K562 (cell line): ENCODE measurements around the gene GRAMD2A. TPM values are rescaled to one million over a fixed set of nuclear protein-coding genes. Genes with fewer than 3 reads are reported as not detected.

ENCODE experiments used
- CBX5 ChIP-seq: IDR thresholded peaks from 2 replicates; pipeline ENCODE4 v1.6.1; 2014; ENCODE audit warnings: low read depth, borderline replicate concordance
- ETV1 ChIP-seq: fragments of 450-650 bp; conservative IDR thresholded peaks from 2 replicates; pipeline ENCODE4 v1.6.1; 2016; ENCODE audit warnings: missing genetic modification characterization, control low read depth, low read depth, missing compliant biosample characterization
- FOXK2 ChIP-seq, 2 experiments: fragments of 450-650 bp; IDR thresholded peaks in 1 of 2; conservative IDR thresholded peaks in 1 of 2; 2 replicates each; pipeline ENCODE4 v1.6.1; 2016; ENCODE audit warnings: low read depth in 2 of 2, mild to moderate bottlenecking in 1 of 2
- FOXP1 ChIP-seq: sonication (generic); formaldehyde crosslinking; IDR thresholded peaks from 2 replicates; pipeline ENCODE4 v1.8.0; 2022; ENCODE audit warnings: mild to moderate bottlenecking, missing genetic modification reagents
- GABPB1 ChIP-seq: sonication (generic); formaldehyde crosslinking; IDR thresholded peaks from 2 replicates; pipeline ENCODE4 v1.8.0; 2022; ENCODE audit warnings: mild to moderate bottlenecking, missing genetic modification reagents
- GTF2F1 ChIP-seq: IDR thresholded peaks from 2 replicates; pipeline ENCODE4 v1.6.1; 2011; ENCODE audit warnings: low read depth, low read length, improper control_type of control experiment
- HDAC6 ChIP-seq: IDR thresholded peaks from 2 replicates; pipeline ENCODE4 v1.6.1; 2012; ENCODE audit warnings: low read depth, mild to moderate bottlenecking, control low read depth, inconsistent platforms, low read length, moderate library complexity
- HDAC8 ChIP-seq: fragments of 450-650 bp; IDR thresholded peaks from 2 replicates; pipeline ENCODE4 v1.6.1; 2016; ENCODE audit warnings: mild to moderate bottlenecking, missing genetic modification characterization, moderate library complexity, missing compliant biosample characterization
- HMG20A ChIP-seq: fragments of 450-650 bp; formaldehyde crosslinking; conservative IDR thresholded peaks from 2 replicates; pipeline ENCODE4 v1.4.0; 2020; ENCODE audit warnings: mild to moderate bottlenecking, mixed read lengths
- MCM2 ChIP-seq: fragments of 450-650 bp; IDR thresholded peaks from 2 replicates; pipeline ENCODE4 v1.6.1; 2017; ENCODE audit warnings: low read depth, mild to moderate bottlenecking
- MED1 ChIP-seq: sonication (generic); formaldehyde crosslinking; IDR thresholded peaks from 2 replicates; pipeline ENCODE4 v1.8.1; 2023; ENCODE audit warnings: missing genetic modification reagents, borderline replicate concordance
- MYC ChIP-seq, 2 experiments: fragments of 250-450 bp in 1 of 2; sonication (Bioruptor Pico) in 1 of 2; IDR thresholded peaks; 2 replicates each; pipeline versions ENCODE4 v1.5.1 to v1.6.1; 2012 to 2021; ENCODE audit warnings: low read depth in 2 of 2, borderline replicate concordance in 1 of 2, improper control_type of control experiment in 1 of 2, low read length in 1 of 2, mild to moderate bottlenecking in 1 of 2, moderate library complexity in 1 of 2
- NFIC ChIP-seq: fragments of 450-650 bp; IDR thresholded peaks from 2 replicates; pipeline ENCODE4 v1.6.1; 2017; ENCODE audit warnings: mild to moderate bottlenecking, inconsistent platforms
- NR2C2 ChIP-seq, 2 experiments: fragments of 200-800 bp in 1 of 2; sonication (Bioruptor generic) in 1 of 2; sonication (generic) in 1 of 2; formaldehyde crosslinking in 1 of 2; IDR thresholded peaks; 2 replicates each; pipeline versions ENCODE4 v1.6.1 to v1.8.0; 2016 to 2022; ENCODE audit warnings: mild to moderate bottlenecking in 1 of 2, missing compliant biosample characterization in 1 of 2, missing genetic modification characterization in 1 of 2, missing genetic modification reagents in 1 of 2
- RBM22 ChIP-seq: fragments of 200-400 bp; formaldehyde crosslinking; IDR thresholded peaks from 2 replicates; pipeline ENCODE4 v1.6.1; 2018; ENCODE audit warnings: low read length, low read depth; ENCODE audit not compliant: poor library complexity, severe bottlenecking
- U2AF2 ChIP-seq: fragments of 200-400 bp; formaldehyde crosslinking; optimal IDR thresholded peaks from 2 replicates; pipeline ENCODE3; 2017; ENCODE audit warnings: low read depth, mild to moderate bottlenecking, low read length
- YY1 ChIP-seq, 3 experiments: IDR thresholded peaks; 2 replicates each; pipeline ENCODE4 v1.6.1; 2011; ENCODE audit warnings: low read length in 2 of 3, mild to moderate bottlenecking in 2 of 3, moderate library complexity in 2 of 3, borderline replicate concordance in 1 of 3, control low read depth in 1 of 3, low read depth in 1 of 3; ENCODE audit not compliant: insufficient read depth in 3 of 3, insufficient replicate concordance in 2 of 3, control insufficient read depth in 1 of 3, insufficient read length in 1 of 3; ENCODE audit errors: extremely low read depth in 1 of 3
- ZBED1 ChIP-seq: IDR thresholded peaks from 2 replicates; pipeline ENCODE4 v1.6.1; 2014
- ZKSCAN1 ChIP-seq: fragments of 150-350 bp; IDR thresholded peaks from 2 replicates; pipeline ENCODE4 v1.6.1; 2016; ENCODE audit warnings: low read depth, low read length
- ZNF232 ChIP-seq: sonication (generic); formaldehyde crosslinking; IDR thresholded peaks from 2 replicates; pipeline ENCODE4 v1.8.0; 2022; ENCODE audit warnings: mild to moderate bottlenecking, missing genetic modification reagents
- ZNF431 ChIP-seq: sonication (generic); formaldehyde crosslinking; IDR thresholded peaks from 2 replicates; pipeline ENCODE4 v1.8.0; 2022; ENCODE audit warnings: mild to moderate bottlenecking, missing genetic modification reagents
- ZNF592 ChIP-seq: fragments of 450-650 bp; IDR thresholded peaks from 2 replicates; pipeline ENCODE4 v1.6.1; 2017; ENCODE audit warnings: antibody characterized with exemption, mild to moderate bottlenecking
- ZNF75A ChIP-seq: fragments of 450-650 bp; formaldehyde crosslinking; IDR thresholded peaks from 2 replicates; pipeline ENCODE4 v1.4.0; 2020; ENCODE audit warnings: mild to moderate bottlenecking
- polyA plus RNA-seq, 8 experiments: library from polyadenylated mRNA; depleted of rRNA in 4 of 8; stranded (reverse) in 5 of 8; unstranded in 3 of 8; fragments of >200 nt; fragmentation: Nextera tagmentation in 2 of 8; fragmentation: Illumina TruSeq in 1 of 8; extraction: Ambion mirVana in 2 of 8; extraction: Trizol in 1 of 8; gene quantifications; 2 replicates each; pipeline versions ENCODE4 v1.2.1 to v1.2.3, GENCODE V29; 2011 to 2014; ENCODE audit warnings: inconsistent platforms in 1 of 8, missing spikeins in 1 of 8
- total RNA-seq, 7 experiments: library from RNA; depleted of rRNA in 6 of 7; stranded (reverse); fragments of >200 nt in 6 of 7; fragmentation: Illumina TruSeq in 2 of 7; extraction: Trizol in 2 of 7; gene quantifications; 2 replicates each; pipeline versions ENCODE4 v1.2.1 to v1.2.3, GENCODE V29; 2011 to 2021; ENCODE audit warnings: low replicate concordance in 1 of 7

The GRAMD2A gene
- total and polyA plus RNA-seq, 9 of the 15 experiments (the other 6 are each of a cell fraction or from before 2014, with no cell fraction given): 0.08 to 0.22 TPM; not detected in 7

- no peak for TF ChIP-seq HDAC6
- TF ChIP-seq CBX5: no peak
- peak; percentile 36 for TF ChIP-seq RBM22
- TF ChIP-seq ZNF431: no peak
- peak; percentile 31; the same call in 1 of the 2 replicates for TF ChIP-seq ETV1 (tag)
- peak; percentile 80 for TF ChIP-seq MYC (IDR thresholded peaks at IDR 0.05; ENCODE audit: low read depth, low read length)
- no peak for TF ChIP-seq MYC (CRISPR knock-in tag; IDR thresholded peaks at IDR 0.05; ENCODE audit: borderline replicate concordance, low read depth)
- TF ChIP-seq ZNF232 (CRISPR knock-in tag): no peak
- no peak for TF ChIP-seq HMG20A
- TF ChIP-seq HDAC8 (tag): no peak
- no peak for TF ChIP-seq MCM2
- TF ChIP-seq NFIC: peak; percentile 84
- peak in 2 of 3 experiments; percentile 53 for TF ChIP-seq YY1 (IDR thresholded peaks at IDR 0.05; ENCODE audit: borderline replicate concordance in 1 of 3, control insufficient read depth in 1 of 3, extremely low read depth in 1 of 3, insufficient read depth in 3 of 3, insufficient read length in 1 of 3, insufficient replicate concordance in 2 of 3, low read depth in 1 of 3, low read length in 2 of 3)
- no peak for TF ChIP-seq FOXK2 (conservative IDR thresholded peaks at IDR 0.05 in 1 of 2, IDR thresholded peaks at IDR 0.05 in 1 of 2; ENCODE audit: low read depth in 2 of 2)
- 0 out of 2 replicates have a peak, but pooled peaks have one; percentile 52 for TF ChIP-seq FOXP1 (CRISPR knock-in tag)
- no peak for TF ChIP-seq ZBED1
- no peak for TF ChIP-seq ZNF592
- TF ChIP-seq GTF2F1: peak; percentile 61; the same call in 1 of the 2 replicates
- no peak for TF ChIP-seq MED1 (CRISPR knock-in tag)
- no peak for TF ChIP-seq ZNF75A (CRISPR knock-in tag)
- no peak for TF ChIP-seq U2AF2
- TF ChIP-seq GABPB1 (CRISPR knock-in tag): no peak
- TF ChIP-seq ZKSCAN1: peak; percentile 22; the same call in 1 of the 2 replicates
- TF ChIP-seq NR2C2 (CRISPR knock-in tag; IDR thresholded peaks at IDR 0.05): peak; percentile 19; the same call in 1 of the 2 replicates
- TF ChIP-seq NR2C2 (tag; IDR thresholded peaks at IDR 0.05): peak; percentile 88
Observed at GRCh38 chr15:72231066-72231832, 33.7 kb upstream of the GRAMD2A start, which contains the start of gene PKM (continued).
